HepG2 (cell line): Measurements from ENCODE around the gene NFASC. TPM values are rescaled to one million over a fixed set of nuclear protein-coding genes. Genes with fewer than 3 reads are reported as not detected.

Source experiments
- ATAC-seq: fragments of 200-7000 bp; cut with Tn5 transposase; 3 replicates; pipeline ENCODE4 v1.9.1; 2020; ENCODE audit warnings: mild to moderate bottlenecking, moderate library complexity
- BruUV-seq: library from RNA; stranded (reverse); fragments of 400-500 nt; replicated peaks from 2 replicates; lab custom pipeline; 2021; lab: Mats Ljungman, UMichigan
- CTCF ChIA-PET: fragments of 300-600 bp; formaldehyde crosslinking; extraction: SDS; loops from one replicate; lab custom pipeline; 2021; ENCODE audit warnings: low total read pairs, inconsistent platforms, low intra/inter-chr PET ratio; lab: Yijun Ruan, JAX
- POLR2A ChIA-PET: fragments of 350-600 bp; sonication (Branson Sonifier 250); formaldehyde crosslinking; loops from one replicate; lab custom pipeline; 2020; ENCODE audit warnings: antibody characterized with exemption, inconsistent platforms; lab: Yijun Ruan, JAX
- DNase-seq: peaks from one replicate; pipeline ENCODE4 v3.0.0-alpha.2; 2015; ENCODE audit warnings: low spot score
- FAIRE-seq: peaks from 3 replicates; lab custom pipeline; 2011; peaks lifted over from hg19 to GRCh38; lab: Jason Lieb, UNC
- H2AFZ ChIP-seq: one replicate; pipeline ENCODE4 v1.6.1; 2011; ENCODE audit warnings: low read length, inconsistent platforms
- H3K27ac ChIP-seq: fragments of 300-600 bp; 3 replicates; pipeline ENCODE4 v1.8.0; 2011; ENCODE audit warnings: mixed run types, mild to moderate bottlenecking, mixed read lengths, low read length, inconsistent platforms; ENCODE audit not compliant: insufficient read depth; ENCODE audit errors: extremely low read length
- H3K27me3 ChIP-seq, 2 experiments: fragments of 200-600 bp in 1 of 2; 2 replicates in 1 of 2; 3 replicates in 1 of 2; pipeline versions ENCODE4 v1.6.0 to v1.8.0; 2011; ENCODE audit warnings: low read length in 2 of 2, mild to moderate bottlenecking in 2 of 2, moderate library complexity in 2 of 2, inconsistent platforms in 1 of 2; ENCODE audit not compliant: insufficient read depth in 2 of 2, control insufficient read depth in 1 of 2
- H3K36me3 ChIP-seq, 2 experiments: fragments of 200-600 bp in 1 of 2; replicated peaks in 1 of 2; 2 replicates in 1 of 2; 3 replicates in 1 of 2; pipeline versions ENCODE4 v1.5.1 to v1.8.0; 2011; ENCODE audit warnings: low read length in 2 of 2, inconsistent platforms in 1 of 2; ENCODE audit not compliant: insufficient read depth in 2 of 2, control insufficient read depth in 1 of 2
- H3K4me1 ChIP-seq: 2 replicates; pipeline ENCODE4 v1.5.1; 2012; ENCODE audit warnings: low read length, inconsistent platforms; ENCODE audit not compliant: insufficient read depth
- H3K4me2 ChIP-seq: 2 replicates; pipeline ENCODE4 v1.6.0; 2011; ENCODE audit warnings: low read depth, low read length, inconsistent platforms
- H3K4me3 ChIP-seq, 3 experiments: fragments of 200-600 bp in 1 of 3; sonication (generic), shearing (Covaris generic) in 1 of 3; replicated peaks in 1 of 3; 2 replicates each; pipeline ENCODE4 v1.5.1; 2011 to 2016; ENCODE audit warnings: low read length in 3 of 3, inconsistent platforms in 2 of 3, low read depth in 2 of 3, mild to moderate bottlenecking in 2 of 3, control low read depth in 1 of 3, mixed read lengths in 1 of 3; ENCODE audit not compliant: insufficient read depth in 1 of 3
- H3K79me2 ChIP-seq: one replicate; pipeline ENCODE4 v1.6.1; 2011; ENCODE audit warnings: low read length, inconsistent platforms; ENCODE audit not compliant: insufficient read depth
- H3K9ac ChIP-seq: 2 replicates; pipeline ENCODE4 v1.6.0; 2011; ENCODE audit warnings: mild to moderate bottlenecking, low read depth, low read length, inconsistent platforms; ENCODE audit not compliant: insufficient read depth
- H3K9me3 ChIP-seq: 2 replicates; pipeline ENCODE4 v1.5.1; 2012; ENCODE audit warnings: mild to moderate bottlenecking, low read length
- H4K20me1 ChIP-seq: 2 replicates; pipeline ENCODE4 v1.6.0; 2011; ENCODE audit warnings: inconsistent platforms, mild to moderate bottlenecking, low read length, moderate library complexity; ENCODE audit not compliant: insufficient read depth
- KAT2B ChIP-seq: fragments of 150-350 bp; IDR thresholded peaks from 2 replicates; pipeline ENCODE4 v1.6.1; 2014; ENCODE audit warnings: low read depth, low read length, borderline replicate concordance
- POLR2G ChIP-seq: fragments of 200-400 bp; formaldehyde crosslinking; IDR thresholded peaks from 2 replicates; pipeline ENCODE4 v1.6.1; 2018; ENCODE audit warnings: mild to moderate bottlenecking, low read depth, low read length, moderate library complexity
- ZNF569 ChIP-seq: sonication (generic); formaldehyde crosslinking; IDR thresholded peaks from 2 replicates; pipeline ENCODE4 v1.5.0; 2020; ENCODE audit warnings: mild to moderate bottlenecking, missing genetic modification reagents, moderate library complexity, borderline replicate concordance
- ZNF616 ChIP-seq: sonication (generic); formaldehyde crosslinking; IDR thresholded peaks from 2 replicates; pipeline ENCODE4 v1.5.0; 2020; ENCODE audit warnings: low read depth, mild to moderate bottlenecking, missing genetic modification reagents
- ZNF678 ChIP-seq: sonication (generic); formaldehyde crosslinking; IDR thresholded peaks from 2 replicates; pipeline ENCODE4 v1.4.0; 2020; ENCODE audit warnings: mild to moderate bottlenecking, missing genetic modification reagents
- WGBS: methylation state at CpG from one replicate; pipeline ENCODE4 v1.1.6; 2017; ENCODE audit warnings: low lambda C conversion rate; 5-methylcytosine and 5-hydroxymethylcytosine counted together
- in situ Hi-C: cut with HindIII; loops from 2 replicates; pipeline ENCODE4 v1.10.0; 2017; ENCODE audit warnings: low pct_unique_long_range_greater_than_20kb; ENCODE audit not compliant: extremely low pct_ligation_motif_present
- intact Hi-C: fragments of 100-400 bp; cut with micrococcal nuclease; formaldehyde crosslinking; loops from one replicate; pipeline ENCODE4 v1.10.0; 2022; ENCODE audit not compliant: unreplicated experiment
- polyA plus RNA-seq, 8 experiments: library from polyadenylated mRNA; depleted of rRNA in 3 of 8; stranded (reverse) in 7 of 8; unstranded in 1 of 8; fragments of >200 nt; fragmentation: Illumina TruSeq in 4 of 8; extraction: Trizol in 4 of 8; gene quantifications; 2 replicates each; pipeline versions ENCODE4 v1.2.1 to v1.2.3, GENCODE V29; 2011 to 2016; ENCODE audit warnings: low read depth in 4 of 8, missing spikeins in 1 of 8, mixed read lengths in 1 of 8; ENCODE audit not compliant: insufficient read depth in 1 of 8
- total RNA-seq, 5 experiments: library from RNA; depleted of rRNA; stranded (reverse); fragments of >200 nt; fragmentation: Illumina TruSeq; extraction: Trizol; gene quantifications; 2 replicates each; pipeline ENCODE4 v1.2.3, GENCODE V29; 2016; ENCODE audit warnings: low read depth in 1 of 5
- TF ChIP-seq, protein P1 (sequence below): IDR thresholded peaks from 2 replicates; pipeline ENCODE4 v1.6.1; 2016; ENCODE audit warnings: low read depth
- TF ChIP-seq, protein P2 (sequence below), 2 experiments: sonication (generic) in 1 of 2; formaldehyde crosslinking in 1 of 2; IDR thresholded peaks; 2 replicates each; pipeline versions ENCODE4 v1.5.1 to v1.6.1; 2011 to 2020; ENCODE audit warnings: borderline replicate concordance in 1 of 2, low read depth in 1 of 2, low read length in 1 of 2, mild to moderate bottlenecking in 1 of 2, missing genetic modification reagents in 1 of 2, moderate library complexity in 1 of 2
- TF ChIP-seq, protein P3 (sequence below): sonication (generic); formaldehyde crosslinking; IDR thresholded peaks from 2 replicates; pipeline ENCODE4 v1.5.0; 2020; ENCODE audit warnings: missing genetic modification reagents
- TF ChIP-seq, protein P4 (sequence below): sonication (generic); formaldehyde crosslinking; conservative IDR thresholded peaks from 2 replicates; pipeline ENCODE4 v1.5.0; 2020; ENCODE audit warnings: missing genetic modification reagents

NFASC gene
- total and polyA plus RNA-seq, 2 of the 13 experiments (the other 11 are each of a cell fraction or from before 2014, with no cell fraction given), result not detected

DNA sequence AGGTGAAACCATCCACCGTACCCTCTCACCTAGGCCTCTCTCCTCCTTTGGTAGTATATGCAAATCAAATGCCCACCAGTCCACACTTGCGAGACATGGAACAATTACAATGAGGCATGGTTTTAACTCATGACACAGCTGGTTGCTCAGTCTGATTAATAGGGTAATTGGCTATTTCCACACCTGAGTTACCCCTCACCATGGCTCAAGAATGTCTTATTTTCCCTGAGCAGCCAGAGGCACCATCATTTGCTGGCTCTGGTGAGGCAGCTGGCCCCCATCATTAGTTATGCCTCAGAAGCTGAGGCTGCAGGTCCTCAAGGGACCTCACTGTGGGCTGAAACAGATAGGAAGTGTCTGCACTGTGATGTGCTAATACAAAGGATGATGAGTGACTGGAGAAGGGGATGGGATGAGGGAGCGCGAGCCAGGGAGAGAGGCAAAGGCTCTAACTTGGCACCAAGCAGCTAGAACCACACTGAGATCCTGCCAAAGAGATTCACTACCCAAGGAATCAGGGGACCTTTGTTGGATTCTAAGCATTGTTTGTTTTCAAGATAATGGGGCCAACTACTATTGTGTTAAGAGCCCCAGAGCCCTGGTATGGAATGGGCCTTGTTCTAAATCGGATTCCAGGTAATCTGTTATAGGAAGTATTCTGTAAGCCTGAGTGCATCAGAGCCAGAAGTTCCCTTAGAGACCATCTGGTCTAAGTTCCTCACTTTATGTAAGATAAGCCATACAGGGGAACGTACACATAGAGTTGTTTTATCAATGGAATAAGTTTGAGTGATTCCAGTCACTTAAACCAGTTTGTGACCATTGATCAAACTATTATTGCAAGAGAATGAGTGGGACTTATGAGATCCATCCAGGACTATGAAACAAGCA, 92.3 kb downstream of the NFASC start:
- no peak for DNase-seq
- Histone ChIP-seq H3K9ac (no peak overlapping the region), H3K36me3 (no peaks in the 10 kb centered on the region), H3K4me1 (no peaks in the 10 kb centered on the region), H3K79me2 (no peaks in the 10 kb centered on the region), H3K9me3 (no peaks in the 10 kb centered on the region), H3K27ac (no peak overlapping the region), H3K4me2 (no peak overlapping the region), H2AFZ (no peak overlapping the region), H3K27me3 (peaks cover 6 to 45% of the 10 kb centered on the region in 2 experiments; a peak in 4 of 5 replicates), H4K20me1 (no peaks in the 10 kb centered on the region), H3K4me3 (no peak overlapping the region)
- ATAC-seq, result no peak
- FAIRE-seq, result no peak
- intact Hi-C loops (no loop called here), in situ Hi-C loops (no loop called here)
- CTCF ChIA-PET, result no interaction called here
- POLR2A ChIA-PET, result no interaction called here
- WGBS, result 33% methylated on average over 6 of the region's 6 CpGs
- TF ChIP-seq KAT2B (no peak), ZNF569 (no peak), ZNF616 (CRISPR knock-in tag) (no peak), ZNF678 (CRISPR knock-in tag) (no peak), POLR2G (no peak)
- TF ChIP-seq, protein P1, sequence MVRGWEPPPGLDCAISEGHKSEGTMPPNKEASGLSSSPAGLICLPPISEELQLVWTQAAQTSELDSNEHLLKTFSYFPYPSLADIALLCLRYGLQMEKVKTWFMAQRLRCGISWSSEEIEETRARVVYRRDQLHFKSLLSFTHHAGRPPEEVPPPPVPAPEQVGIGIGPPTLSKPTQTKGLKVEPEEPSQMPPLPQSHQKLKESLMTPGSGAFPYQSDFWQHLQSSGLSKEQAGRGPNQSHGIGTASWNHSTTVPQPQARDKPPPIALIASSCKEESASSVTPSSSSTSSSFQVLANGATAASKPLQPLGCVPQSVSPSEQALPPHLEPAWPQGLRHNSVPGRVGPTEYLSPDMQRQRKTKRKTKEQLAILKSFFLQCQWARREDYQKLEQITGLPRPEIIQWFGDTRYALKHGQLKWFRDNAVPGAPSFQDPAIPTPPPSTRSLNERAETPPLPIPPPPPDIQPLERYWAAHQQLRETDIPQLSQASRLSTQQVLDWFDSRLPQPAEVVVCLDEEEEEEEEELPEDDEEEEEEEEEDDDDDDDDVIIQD (CRISPR knock-in tag), result no peak
- TF ChIP-seq, protein P2, sequence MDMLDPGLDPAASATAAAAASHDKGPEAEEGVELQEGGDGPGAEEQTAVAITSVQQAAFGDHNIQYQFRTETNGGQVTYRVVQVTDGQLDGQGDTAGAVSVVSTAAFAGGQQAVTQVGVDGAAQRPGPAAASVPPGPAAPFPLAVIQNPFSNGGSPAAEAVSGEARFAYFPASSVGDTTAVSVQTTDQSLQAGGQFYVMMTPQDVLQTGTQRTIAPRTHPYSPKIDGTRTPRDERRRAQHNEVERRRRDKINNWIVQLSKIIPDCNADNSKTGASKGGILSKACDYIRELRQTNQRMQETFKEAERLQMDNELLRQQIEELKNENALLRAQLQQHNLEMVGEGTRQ (IDR thresholded peaks at IDR 0.05; ENCODE audit: low read depth, low read length), result no peak
- TF ChIP-seq, protein P2 (CRISPR knock-in tag; IDR thresholded peaks at IDR 0.05; ENCODE audit: borderline replicate concordance), result no peak
- TF ChIP-seq, protein P3, sequence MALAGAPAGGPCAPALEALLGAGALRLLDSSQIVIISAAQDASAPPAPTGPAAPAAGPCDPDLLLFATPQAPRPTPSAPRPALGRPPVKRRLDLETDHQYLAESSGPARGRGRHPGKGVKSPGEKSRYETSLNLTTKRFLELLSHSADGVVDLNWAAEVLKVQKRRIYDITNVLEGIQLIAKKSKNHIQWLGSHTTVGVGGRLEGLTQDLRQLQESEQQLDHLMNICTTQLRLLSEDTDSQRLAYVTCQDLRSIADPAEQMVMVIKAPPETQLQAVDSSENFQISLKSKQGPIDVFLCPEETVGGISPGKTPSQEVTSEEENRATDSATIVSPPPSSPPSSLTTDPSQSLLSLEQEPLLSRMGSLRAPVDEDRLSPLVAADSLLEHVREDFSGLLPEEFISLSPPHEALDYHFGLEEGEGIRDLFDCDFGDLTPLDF (CRISPR knock-in tag), result no peak
- TF ChIP-seq, protein P4, sequence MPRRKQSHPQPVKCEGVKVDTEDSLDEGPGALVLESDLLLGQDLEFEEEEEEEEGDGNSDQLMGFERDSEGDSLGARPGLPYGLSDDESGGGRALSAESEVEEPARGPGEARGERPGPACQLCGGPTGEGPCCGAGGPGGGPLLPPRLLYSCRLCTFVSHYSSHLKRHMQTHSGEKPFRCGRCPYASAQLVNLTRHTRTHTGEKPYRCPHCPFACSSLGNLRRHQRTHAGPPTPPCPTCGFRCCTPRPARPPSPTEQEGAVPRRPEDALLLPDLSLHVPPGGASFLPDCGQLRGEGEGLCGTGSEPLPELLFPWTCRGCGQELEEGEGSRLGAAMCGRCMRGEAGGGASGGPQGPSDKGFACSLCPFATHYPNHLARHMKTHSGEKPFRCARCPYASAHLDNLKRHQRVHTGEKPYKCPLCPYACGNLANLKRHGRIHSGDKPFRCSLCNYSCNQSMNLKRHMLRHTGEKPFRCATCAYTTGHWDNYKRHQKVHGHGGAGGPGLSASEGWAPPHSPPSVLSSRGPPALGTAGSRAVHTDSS (CRISPR knock-in tag), result no peak
- BruUV-seq, result no TSS peak
